ENCODE results near the gene VAMP8. TPM values are rescaled to one million over a fixed set of nuclear protein-coding genes. Genes with fewer than 3 reads are reported as not detected.

VAMP8 gene
- total RNA-seq, 1 donor from 2014 or later: 47.0 TPM

GRCh38 chr2:85619617-85620016, 42.2 kb downstream of the VAMP8 start:
- DNase-seq (ENCODE audit: low read depth): no peak

DNA sequence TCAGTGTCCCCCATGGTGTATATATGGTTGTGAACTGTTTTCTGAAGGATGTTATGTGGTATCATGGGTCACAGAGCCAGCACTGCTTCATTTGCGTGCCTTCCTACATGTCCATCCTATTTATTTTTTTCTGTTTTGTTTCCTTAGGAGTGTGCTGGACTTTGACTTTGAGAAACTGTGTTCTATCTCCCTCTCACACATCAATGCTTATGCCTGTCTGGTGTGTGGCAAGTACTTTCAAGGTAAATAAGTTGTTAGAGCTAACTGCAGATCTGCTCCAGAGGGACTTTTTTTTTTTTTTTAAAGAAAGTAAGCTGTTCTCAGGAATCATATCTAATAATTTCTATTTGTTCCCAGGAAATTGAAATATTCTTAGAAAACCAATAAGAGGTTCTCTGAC, 44.0 kb downstream of the VAMP8 start:
- DNase-seq (ENCODE audit: low read depth): no peak

DNA sequence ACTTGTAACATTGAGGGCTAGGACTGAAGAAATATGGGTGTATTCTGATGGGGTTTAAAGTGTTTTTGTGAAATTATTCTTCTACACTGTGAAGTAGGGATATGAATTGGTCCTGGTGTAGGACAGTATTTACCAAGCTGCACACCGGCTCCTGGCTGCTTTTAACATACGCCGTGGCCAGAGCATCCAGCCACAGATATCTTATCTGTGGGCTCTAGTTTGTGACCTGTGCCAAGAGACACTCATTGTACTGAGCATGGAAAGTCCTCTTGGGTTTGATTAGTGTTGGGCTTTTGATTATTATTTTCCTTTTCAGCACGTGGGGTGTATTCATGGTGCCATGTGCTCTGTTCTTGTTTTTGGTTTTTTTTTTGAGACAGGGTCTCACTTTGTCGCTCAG, 46.6 kb downstream of the VAMP8 start:
- no peak for DNase-seq (ENCODE audit: low read depth)

DNA sequence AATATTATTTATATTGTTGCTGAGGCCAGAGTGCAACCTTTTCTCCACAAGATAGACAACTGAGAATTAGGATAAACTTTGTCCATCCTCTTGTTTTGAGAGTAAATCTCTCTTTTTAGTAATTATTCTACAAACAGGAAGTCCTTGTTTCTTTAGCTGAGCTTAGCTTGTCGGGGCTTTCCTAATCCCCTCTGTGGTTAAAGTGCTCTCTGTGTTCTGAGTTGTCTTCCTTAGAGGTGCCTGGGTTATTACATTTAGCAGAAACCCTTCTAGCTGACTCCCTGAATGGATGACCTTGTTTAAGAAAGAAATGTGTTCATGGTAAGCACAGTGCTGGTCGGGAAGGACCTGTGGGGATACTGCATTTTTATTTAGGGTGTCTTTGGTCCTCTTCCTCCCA, 51.3 kb downstream of the VAMP8 start:
- no peak for DNase-seq (ENCODE audit: low read depth)

- DNase-seq (ENCODE audit: low read depth): no peak
These were observed 53.9 kb downstream of the VAMP8 start for GRCh38 chr2:85631316-85631715.

Other genes with a start within 250 kb of the VAMP8 start
- gene TGOLN2, start 249.6 kb upstream of the VAMP8 start, total RNA-seq: 79.7 and 208 TPM in 2 replicates
- gene RETSAT, start 223.1 kb upstream of the VAMP8 start, total RNA-seq: 79.7 and 91.5 TPM in 2 replicates
- 17.5 and 18.6 TPM in 2 replicates for gene ELMOD3, start 222.8 kb upstream of the VAMP8 start, total RNA-seq
- gene CAPG, start 167.2 kb upstream of the VAMP8 start, total RNA-seq: 295 and 502 TPM in 2 replicates
- 0.40 TPM in 1 of 2 replicates, not detected in the other for gene SH2D6, start 158.9 kb upstream of the VAMP8 start, total RNA-seq
- gene MAT2A, start 38.4 kb upstream of the VAMP8 start, total RNA-seq: 54.9 and 292 TPM in 2 replicates
- gene GGCX, start 16.1 kb upstream of the VAMP8 start, total RNA-seq: 32.6 and 51.4 TPM in 2 replicates
- 1.6 and 5.6 TPM in 2 replicates for gene VAMP5, start 6.8 kb downstream of the VAMP8 start, total RNA-seq
- gene RNF181, start 18.2 kb downstream of the VAMP8 start, total RNA-seq: 163 and 434 TPM in 2 replicates
- gene TMEM150A, start 25.1 kb downstream of the VAMP8 start, total RNA-seq: 6.9 and 13.6 TPM in 2 replicates
- gene C2orf68, start 34.5 kb downstream of the VAMP8 start, total RNA-seq: 13.3 and 18.9 TPM in 2 replicates
- 37.2 and 38.7 TPM in 2 replicates for gene USP39, start 38.6 kb downstream of the VAMP8 start, total RNA-seq
- gene SFTPB, start 90.6 kb downstream of the VAMP8 start, total RNA-seq: not detected in 2 replicates
- gene GNLY, start 116.8 kb downstream of the VAMP8 start, total RNA-seq: not detected in 2 replicates
- gene ATOH8, start 176.4 kb downstream of the VAMP8 start, total RNA-seq: 4.3 and 12.9 TPM in 2 replicates